Natural killer cell (primary cell): Measurements from ENCODE around the gene CREB5. TPM values are rescaled to one million over a fixed set of nuclear protein-coding genes. Genes with fewer than 3 reads are reported as not detected.

Experiments used
- ATAC-seq, 3 donors: fragments of 150-1000 bp in 2 of 3; fragments of 200-7000 bp in 1 of 3; cut with Tn5 transposase; 1 replicate in 1 of 3; 2 replicates in 2 of 3; pipeline ENCODE4 v1.10.0; 2021; ENCODE audit warnings: mild to moderate bottlenecking in 2 of 3, moderate library complexity in 2 of 3
- DNase-seq, 2 donors: peaks; one replicate each; pipeline versions ENCODE4 v3.0.0 to v3.0.0-alpha.2; 2013 to 2021; ENCODE audit warnings: mixed read lengths in 1 of 2
- H3K27ac ChIP-seq: one replicate; pipeline ENCODE4 v1.5.1; 2013; ENCODE audit warnings: mild to moderate bottlenecking, low read length
- H3K27me3 ChIP-seq: one replicate; pipeline ENCODE4 v1.6.1; 2013; ENCODE audit warnings: low read length; ENCODE audit not compliant: control insufficient read depth, insufficient read depth
- H3K36me3 ChIP-seq: one replicate; pipeline ENCODE4 v1.6.1; 2013; ENCODE audit warnings: low read length; ENCODE audit not compliant: control insufficient read depth, insufficient read depth
- H3K4me1 ChIP-seq: one replicate; pipeline ENCODE4 v1.6.1; 2013; ENCODE audit warnings: low read length; ENCODE audit not compliant: control insufficient read depth, insufficient read depth
- H3K4me3 ChIP-seq: one replicate; pipeline ENCODE4 v1.5.1; 2013; ENCODE audit warnings: low read length
- H3K9me3 ChIP-seq: one replicate; pipeline ENCODE4 v1.6.1; 2013; ENCODE audit warnings: low read length; ENCODE audit not compliant: control insufficient read depth, insufficient read depth
- H3K27ac Mint-ChIP-seq, 2 donors: one replicate each; pipeline ENCODE4 v1.8.0; 2022; ENCODE audit warnings: mild to moderate bottlenecking in 2 of 2, mixed read lengths in 2 of 2, moderate library complexity in 1 of 2
- H3K27me3 Mint-ChIP-seq, 2 donors: one replicate each; pipeline ENCODE4 v1.8.0; 2022; ENCODE audit warnings: low read depth in 2 of 2, mixed read lengths in 2 of 2
- H3K36me3 Mint-ChIP-seq: one replicate; pipeline ENCODE4 v1.8.0; 2022; ENCODE audit warnings: mixed read lengths
- H3K4me1 Mint-ChIP-seq, 2 donors: one replicate each; pipeline ENCODE4 v1.8.0; 2022; ENCODE audit warnings: mixed read lengths in 2 of 2
- H3K4me3 Mint-ChIP-seq: one replicate; pipeline ENCODE4 v1.8.0; 2022; ENCODE audit warnings: mild to moderate bottlenecking, moderate library complexity, mixed read lengths
- H3K9me3 Mint-ChIP-seq, 2 donors: one replicate each; pipeline ENCODE4 v1.8.0; 2022; ENCODE audit warnings: mixed read lengths in 2 of 2
- CTCF ChIP-seq: fragments of 200-600 bp; IDR thresholded peaks from one replicate; pipeline ENCODE4 v1.8.0; 2022; ENCODE audit warnings: antibody characterized with exemption
- WGBS: methylation state at CpG from one replicate; pipeline ENCODE4 v1.1.7; 2013; ENCODE audit warnings: missing lambda C conversion rate; ENCODE audit not compliant: insufficient coverage; 5-methylcytosine and 5-hydroxymethylcytosine counted together
- intact Hi-C: fragments of 100-400 bp; cut with micrococcal nuclease; formaldehyde crosslinking; loops from one replicate; pipeline ENCODE4 v1.14.2; 2022
- total RNA-seq, 4 donors: library from RNA; stranded (reverse); fragments of 120-200 nt in 1 of 4; gene quantifications; one replicate each; pipeline versions ENCODE4 v1.2.3 to v1.2.4, GENCODE V29; 2013 to 2022

Gene CREB5
- total RNA-seq, 3 donors from 2014 or later (not counting 1 experiment from before 2014, with no cell fraction given), result 0.52 to 7.0 (median 0.89) TPM

- H3K27ac Mint-ChIP-seq, result no peak overlapping the region
- DNase-seq (no peak), ATAC-seq (no peak)
- whole genome bisulfite sequencing, result 15% methylated on average over 2 of the region's 2 CpGs
- H3K4me1 ChIP-seq, result no peaks in the 10 kb centered on the region
- no peak overlapping the region for H3K4me3 Mint-ChIP-seq
- no peaks in the 10 kb centered on the region for H3K27me3 ChIP-seq
- no peak overlapping the region for H3K27ac ChIP-seq
- H3K4me1 Mint-ChIP-seq, result peaks cover 6 to 8% of the 10 kb centered on the region in 2 donors
- TF ChIP-seq CTCF, result no peak
- no peaks in the 10 kb centered on the region for H3K36me3 ChIP-seq
- no peaks in the 10 kb centered on the region for H3K27me3 Mint-ChIP-seq
- H3K9me3 ChIP-seq, result no peaks in the 10 kb centered on the region
- H3K9me3 Mint-ChIP-seq, result no peaks in the 10 kb centered on the region
- H3K36me3 Mint-ChIP-seq, result no peaks in the 10 kb centered on the region
- H3K4me3 ChIP-seq, result no peak overlapping the region
- intact Hi-C loops, result no loop called here
These were observed 179.5 kb downstream of the CREB5 start for GRCh38 chr7:28591725-28592349.

- no peaks in the 10 kb centered on the region for H3K9me3 Mint-ChIP-seq
- DNase-seq (no peak), ATAC-seq (no peak)
- H3K27ac ChIP-seq, result no peak overlapping the region
- no peak overlapping the region for H3K27ac Mint-ChIP-seq
- peaks cover 6 to 8% of the 10 kb centered on the region in 2 donors for H3K4me1 Mint-ChIP-seq
- no peaks in the 10 kb centered on the region for H3K36me3 Mint-ChIP-seq
- 80% methylated on average over 2 of the region's 3 CpGs for WGBS
- no peak overlapping the region for H3K4me3 ChIP-seq
- no peaks in the 10 kb centered on the region for H3K27me3 ChIP-seq
- no peaks in the 10 kb centered on the region for H3K9me3 ChIP-seq
- peaks cover 0 to 2% of the 10 kb centered on the region in 2 donors for H3K27me3 Mint-ChIP-seq
- H3K4me3 Mint-ChIP-seq, result no peak overlapping the region
- intact Hi-C loops, result no loop called here
- H3K4me1 ChIP-seq, result no peaks in the 10 kb centered on the region
- no peak for TF ChIP-seq CTCF
- no peaks in the 10 kb centered on the region for H3K36me3 ChIP-seq
These were observed 180.5 kb downstream of the CREB5 start for GRCh38 chr7:28592861-28593260.

- H3K4me1 Mint-ChIP-seq, result peaks cover 6 to 8% of the 10 kb centered on the region in 2 donors
- Histone ChIP-seq H3K27me3 (no peaks in the 10 kb centered on the region), H3K4me3 (no peak overlapping the region), H3K4me1 (no peaks in the 10 kb centered on the region), H3K27ac (no peak overlapping the region), H3K9me3 (no peaks in the 10 kb centered on the region), H3K36me3 (no peaks in the 10 kb centered on the region)
- no peak overlapping the region for H3K4me3 Mint-ChIP-seq
- no peaks in the 10 kb centered on the region for H3K36me3 Mint-ChIP-seq
- WGBS, result 100% methylated on average over 2 of the region's 4 CpGs
- H3K9me3 Mint-ChIP-seq, result no peaks in the 10 kb centered on the region
- no peak overlapping the region for H3K27ac Mint-ChIP-seq
- ATAC-seq (no peak), DNase-seq (no peak)
- intact Hi-C loops, result no loop called here
- H3K27me3 Mint-ChIP-seq, result peaks cover 3 to 8% of the 10 kb centered on the region in 2 donors
- TF ChIP-seq CTCF, result no peak
These were observed 182.8 kb downstream of the CREB5 start for GRCh38 chr7:28595076-28595475.

GRCh38 chr7:28595801-28596200 lies 183.5 kb downstream of the CREB5 start:
- H3K4me3 ChIP-seq, result no peak overlapping the region
- no peaks in the 10 kb centered on the region for H3K4me1 ChIP-seq
- Mint-ChIP-seq H3K9me3 (no peaks in the 10 kb centered on the region), H3K36me3 (no peaks in the 10 kb centered on the region), H3K27ac (no peak overlapping the region), H3K4me3 (no peak overlapping the region), H3K27me3 (peaks cover 6 to 11% of the 10 kb centered on the region in 2 donors), H3K4me1 (peaks cover 6 to 7% of the 10 kb centered on the region in 2 donors)
- intact Hi-C loops, result no loop called here
- no peaks in the 10 kb centered on the region for H3K9me3 ChIP-seq
- WGBS, result 100% methylated on average over 3 of the region's 3 CpGs
- H3K27ac ChIP-seq, result no peak overlapping the region
- ATAC-seq (no peak), DNase-seq (no peak)
- no peaks in the 10 kb centered on the region for H3K36me3 ChIP-seq
- no peak for TF ChIP-seq CTCF
- no peaks in the 10 kb centered on the region for H3K27me3 ChIP-seq
